HepG2 (cell line): Measurements from ENCODE around the gene WDR86. TPM values are rescaled to one million over a fixed set of nuclear protein-coding genes. Genes with fewer than 3 reads are reported as not detected.

Source experiments
- ATAC-seq: fragments of 200-7000 bp; cut with Tn5 transposase; 3 replicates; pipeline ENCODE4 v1.9.1; 2020; ENCODE audit warnings: mild to moderate bottlenecking, moderate library complexity
- BruUV-seq: library from RNA; stranded (reverse); fragments of 400-500 nt; replicated peaks from 2 replicates; lab custom pipeline; 2021; lab: Mats Ljungman, UMichigan
- CTCF ChIA-PET: fragments of 300-600 bp; formaldehyde crosslinking; extraction: SDS; loops from one replicate; lab custom pipeline; 2021; ENCODE audit warnings: low total read pairs, inconsistent platforms, low intra/inter-chr PET ratio; lab: Yijun Ruan, JAX
- POLR2A ChIA-PET: fragments of 350-600 bp; sonication (Branson Sonifier 250); formaldehyde crosslinking; loops from one replicate; lab custom pipeline; 2020; ENCODE audit warnings: antibody characterized with exemption, inconsistent platforms; lab: Yijun Ruan, JAX
- DNase-seq: peaks from one replicate; pipeline ENCODE4 v3.0.0-alpha.2; 2015; ENCODE audit warnings: low spot score
- FAIRE-seq: peaks from 3 replicates; lab custom pipeline; 2011; peaks lifted over from hg19 to GRCh38; lab: Jason Lieb, UNC
- H2AFZ ChIP-seq: one replicate; pipeline ENCODE4 v1.6.1; 2011; ENCODE audit warnings: low read length, inconsistent platforms
- H3K27ac ChIP-seq: fragments of 300-600 bp; 3 replicates; pipeline ENCODE4 v1.8.0; 2011; ENCODE audit warnings: mixed run types, mild to moderate bottlenecking, mixed read lengths, low read length, inconsistent platforms; ENCODE audit not compliant: insufficient read depth; ENCODE audit errors: extremely low read length
- H3K27me3 ChIP-seq, 2 experiments: fragments of 200-600 bp in 1 of 2; 2 replicates in 1 of 2; 3 replicates in 1 of 2; pipeline versions ENCODE4 v1.6.0 to v1.8.0; 2011; ENCODE audit warnings: low read length in 2 of 2, mild to moderate bottlenecking in 2 of 2, moderate library complexity in 2 of 2, inconsistent platforms in 1 of 2; ENCODE audit not compliant: insufficient read depth in 2 of 2, control insufficient read depth in 1 of 2
- H3K36me3 ChIP-seq, 2 experiments: fragments of 200-600 bp in 1 of 2; replicated peaks in 1 of 2; 2 replicates in 1 of 2; 3 replicates in 1 of 2; pipeline versions ENCODE4 v1.5.1 to v1.8.0; 2011; ENCODE audit warnings: low read length in 2 of 2, inconsistent platforms in 1 of 2; ENCODE audit not compliant: insufficient read depth in 2 of 2, control insufficient read depth in 1 of 2
- H3K4me1 ChIP-seq: 2 replicates; pipeline ENCODE4 v1.5.1; 2012; ENCODE audit warnings: low read length, inconsistent platforms; ENCODE audit not compliant: insufficient read depth
- H3K4me2 ChIP-seq: 2 replicates; pipeline ENCODE4 v1.6.0; 2011; ENCODE audit warnings: low read depth, low read length, inconsistent platforms
- H3K4me3 ChIP-seq, 3 experiments: fragments of 200-600 bp in 1 of 3; sonication (generic), shearing (Covaris generic) in 1 of 3; replicated peaks in 1 of 3; 2 replicates each; pipeline ENCODE4 v1.5.1; 2011 to 2016; ENCODE audit warnings: low read length in 3 of 3, inconsistent platforms in 2 of 3, low read depth in 2 of 3, mild to moderate bottlenecking in 2 of 3, control low read depth in 1 of 3, mixed read lengths in 1 of 3; ENCODE audit not compliant: insufficient read depth in 1 of 3
- H3K79me2 ChIP-seq: one replicate; pipeline ENCODE4 v1.6.1; 2011; ENCODE audit warnings: low read length, inconsistent platforms; ENCODE audit not compliant: insufficient read depth
- H3K9ac ChIP-seq: 2 replicates; pipeline ENCODE4 v1.6.0; 2011; ENCODE audit warnings: mild to moderate bottlenecking, low read depth, low read length, inconsistent platforms; ENCODE audit not compliant: insufficient read depth
- H3K9me3 ChIP-seq: 2 replicates; pipeline ENCODE4 v1.5.1; 2012; ENCODE audit warnings: mild to moderate bottlenecking, low read length
- H4K20me1 ChIP-seq: 2 replicates; pipeline ENCODE4 v1.6.0; 2011; ENCODE audit warnings: inconsistent platforms, mild to moderate bottlenecking, low read length, moderate library complexity; ENCODE audit not compliant: insufficient read depth
- CENPT ChIP-seq: sonication (generic); formaldehyde crosslinking; IDR thresholded peaks from 2 replicates; pipeline ENCODE4 v1.8.0; 2022; ENCODE audit warnings: low read depth, mild to moderate bottlenecking, moderate library complexity, missing genetic modification reagents
- HNRNPL ChIP-seq: fragments of 200-400 bp; formaldehyde crosslinking; IDR thresholded peaks from 2 replicates; pipeline ENCODE4 v1.6.1; 2017; ENCODE audit warnings: mild to moderate bottlenecking, low read depth, low read length
- NAIF1 ChIP-seq: sonication (generic); formaldehyde crosslinking; IDR thresholded peaks from 2 replicates; pipeline ENCODE4 v1.5.0; 2020; ENCODE audit warnings: mild to moderate bottlenecking, missing genetic modification reagents, borderline replicate concordance
- RELA ChIP-seq: sonication (generic); formaldehyde crosslinking; IDR thresholded peaks from 2 replicates; pipeline ENCODE4 v1.4.0; 2020; ENCODE audit warnings: missing genetic modification reagents
- RFX3 ChIP-seq: IDR thresholded peaks from 2 replicates; pipeline ENCODE4 v1.6.1; 2016; ENCODE audit warnings: missing biosample characterization, missing genetic modification reagents
- SUZ12 ChIP-seq: fragments of 150-350 bp; IDR thresholded peaks from 2 replicates; pipeline ENCODE4 v1.6.1; 2014; ENCODE audit warnings: low read depth, low read length
- TOPORS ChIP-seq: sonication (generic); formaldehyde crosslinking; IDR thresholded peaks from 2 replicates; pipeline ENCODE4 v1.8.0; 2023; ENCODE audit warnings: mild to moderate bottlenecking, missing genetic modification reagents
- YEATS4 ChIP-seq: sonication (generic); formaldehyde crosslinking; IDR thresholded peaks from 2 replicates; pipeline ENCODE4 v1.4.0; 2020; ENCODE audit warnings: missing genetic modification reagents, borderline replicate concordance
- ZFP36 ChIP-seq: fragments of 150-350 bp; IDR thresholded peaks from 2 replicates; pipeline ENCODE4 v1.6.1; 2018; ENCODE audit warnings: borderline replicate concordance, low read length, low read depth; ENCODE audit not compliant: partially characterized antibody
- ZNF33A ChIP-seq: sonication (generic); formaldehyde crosslinking; IDR thresholded peaks from 2 replicates; pipeline ENCODE4 v1.5.1; 2020; ENCODE audit warnings: missing genetic modification reagents, mild to moderate bottlenecking, moderate library complexity, borderline replicate concordance
- ZNF451 ChIP-seq: sonication (generic); formaldehyde crosslinking; IDR thresholded peaks from 2 replicates; pipeline ENCODE4 v1.5.0; 2020; ENCODE audit warnings: mild to moderate bottlenecking, missing genetic modification reagents
- ZNF550 ChIP-seq: sonication (generic); formaldehyde crosslinking; IDR thresholded peaks from 2 replicates; pipeline ENCODE4 v1.4.0; 2020; ENCODE audit warnings: mild to moderate bottlenecking, missing genetic modification reagents, borderline replicate concordance
- ZNF629 ChIP-seq: sonication (generic); formaldehyde crosslinking; conservative IDR thresholded peaks from 2 replicates; pipeline ENCODE4 v1.5.0; 2020; ENCODE audit warnings: missing genetic modification reagents
- ZNF782 ChIP-seq: sonication (generic); formaldehyde crosslinking; IDR thresholded peaks from 2 replicates; pipeline ENCODE4 v1.4.0; 2020; ENCODE audit warnings: missing genetic modification reagents, mild to moderate bottlenecking, borderline replicate concordance
- WGBS: methylation state at CpG from one replicate; pipeline ENCODE4 v1.1.6; 2017; ENCODE audit warnings: low lambda C conversion rate; 5-methylcytosine and 5-hydroxymethylcytosine counted together
- in situ Hi-C: cut with HindIII; loops from 2 replicates; pipeline ENCODE4 v1.10.0; 2017; ENCODE audit warnings: low pct_unique_long_range_greater_than_20kb; ENCODE audit not compliant: extremely low pct_ligation_motif_present
- intact Hi-C: fragments of 100-400 bp; cut with micrococcal nuclease; formaldehyde crosslinking; loops from one replicate; pipeline ENCODE4 v1.10.0; 2022; ENCODE audit not compliant: unreplicated experiment
- polyA plus RNA-seq, 8 experiments: library from polyadenylated mRNA; depleted of rRNA in 3 of 8; stranded (reverse) in 7 of 8; unstranded in 1 of 8; fragments of >200 nt; fragmentation: Illumina TruSeq in 4 of 8; extraction: Trizol in 4 of 8; gene quantifications; 2 replicates each; pipeline versions ENCODE4 v1.2.1 to v1.2.3, GENCODE V29; 2011 to 2016; ENCODE audit warnings: low read depth in 4 of 8, missing spikeins in 1 of 8, mixed read lengths in 1 of 8; ENCODE audit not compliant: insufficient read depth in 1 of 8
- total RNA-seq, 5 experiments: library from RNA; depleted of rRNA; stranded (reverse); fragments of >200 nt; fragmentation: Illumina TruSeq; extraction: Trizol; gene quantifications; 2 replicates each; pipeline ENCODE4 v1.2.3, GENCODE V29; 2016; ENCODE audit warnings: low read depth in 1 of 5
- TF ChIP-seq, protein P1 (sequence below): IDR thresholded peaks from 2 replicates; pipeline ENCODE4 v1.6.1; 2016; ENCODE audit warnings: low read depth, borderline replicate concordance
- TF ChIP-seq, protein P2 (sequence below): sonication (generic); formaldehyde crosslinking; IDR thresholded peaks from 2 replicates; pipeline ENCODE4 v1.5.0; 2020; ENCODE audit warnings: missing genetic modification reagents
- TF ChIP-seq, protein P3 (sequence below): sonication (generic); formaldehyde crosslinking; IDR thresholded peaks from 2 replicates; pipeline ENCODE4 v1.8.0; 2022; ENCODE audit warnings: missing genetic modification reagents, mild to moderate bottlenecking, moderate library complexity, borderline replicate concordance

Gene WDR86
- total and polyA plus RNA-seq, 2 of the 13 experiments (the other 11 are each of a cell fraction or from before 2014, with no cell fraction given) = 0.11 to 2.9 TPM

DNA sequence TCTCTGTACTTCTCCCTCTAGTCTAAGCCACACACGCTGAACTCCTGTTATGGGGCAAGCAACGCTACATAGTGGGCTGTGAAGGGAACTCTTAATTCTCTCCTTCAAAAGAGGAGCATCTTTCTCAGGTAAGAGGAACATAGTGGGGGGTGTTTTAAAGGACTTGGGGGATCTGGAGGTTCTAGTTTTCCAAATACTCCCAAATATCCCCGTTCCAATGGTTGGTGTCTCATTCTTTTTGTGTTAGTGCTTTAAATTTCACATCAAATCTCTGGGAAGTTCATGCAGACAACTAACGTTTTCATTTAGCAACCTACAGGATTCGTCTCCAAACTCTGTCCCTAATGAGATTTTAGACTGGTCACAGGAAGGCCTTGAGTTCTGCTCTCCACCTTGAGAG is 12.4 kb upstream of the WDR86 start:
- no peaks in the 10 kb centered on the region; the same call in 1 of the 2 replicates for H3K9me3 ChIP-seq
- no peaks in the 10 kb centered on the region for H3K79me2 ChIP-seq
- no peak for FAIRE-seq
- no peak for ATAC-seq
- no peak overlapping the region for H3K4me3 ChIP-seq
- peaks cover 2% of the 10 kb centered on the region; the same call in 1 of the 2 replicates for H4K20me1 ChIP-seq
- intact Hi-C loops (no loop called here), in situ Hi-C loops (no loop called here)
- no peak overlapping the region for H2AFZ ChIP-seq
- no peak overlapping the region for H3K9ac ChIP-seq
- ChIA-PET CTCF (no interaction called here), POLR2A (no interaction called here)
- WGBS = 9% methylated on average over 5 of the region's 5 CpGs
- H3K4me2 ChIP-seq = no peak overlapping the region
- no peaks in the 10 kb centered on the region for H3K36me3 ChIP-seq
- no peak overlapping the region for H3K27ac ChIP-seq
- peaks cover 6 to 18% of the 10 kb centered on the region in 2 experiments; a peak in 4 of 5 replicates for H3K27me3 ChIP-seq
- H3K4me1 ChIP-seq = no peaks in the 10 kb centered on the region; the same call in 1 of the 2 replicates
- TF ChIP-seq ZFP36 = no peak
- no peak for TF ChIP-seq ZNF33A (CRISPR knock-in tag)
- TF ChIP-seq HNRNPL = no peak
- no peak for TF ChIP-seq YEATS4 (CRISPR knock-in tag)
- no peak for TF ChIP-seq RFX3 (CRISPR knock-in tag)
- TF ChIP-seq ZNF451 (CRISPR knock-in tag) = no peak
- no peak for TF ChIP-seq NAIF1 (CRISPR knock-in tag)
- no peak for TF ChIP-seq TOPORS
- TF ChIP-seq RELA (CRISPR knock-in tag) = no peak
- TF ChIP-seq, protein P1, sequence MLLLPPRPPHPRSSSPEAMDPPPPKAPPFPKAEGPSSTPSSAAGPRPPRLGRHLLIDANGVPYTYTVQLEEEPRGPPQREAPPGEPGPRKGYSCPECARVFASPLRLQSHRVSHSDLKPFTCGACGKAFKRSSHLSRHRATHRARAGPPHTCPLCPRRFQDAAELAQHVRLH (CRISPR knock-in tag) = no peak
- TF ChIP-seq, protein P2, sequence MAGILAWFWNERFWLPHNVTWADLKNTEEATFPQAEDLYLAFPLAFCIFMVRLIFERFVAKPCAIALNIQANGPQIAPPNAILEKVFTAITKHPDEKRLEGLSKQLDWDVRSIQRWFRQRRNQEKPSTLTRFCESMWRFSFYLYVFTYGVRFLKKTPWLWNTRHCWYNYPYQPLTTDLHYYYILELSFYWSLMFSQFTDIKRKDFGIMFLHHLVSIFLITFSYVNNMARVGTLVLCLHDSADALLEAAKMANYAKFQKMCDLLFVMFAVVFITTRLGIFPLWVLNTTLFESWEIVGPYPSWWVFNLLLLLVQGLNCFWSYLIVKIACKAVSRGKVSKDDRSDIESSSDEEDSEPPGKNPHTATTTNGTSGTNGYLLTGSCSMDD (CRISPR knock-in tag) = no peak
- no peak for TF ChIP-seq ZNF629 (CRISPR knock-in tag)
- TF ChIP-seq ZNF782 (CRISPR knock-in tag) = no peak
- TF ChIP-seq, protein P3, sequence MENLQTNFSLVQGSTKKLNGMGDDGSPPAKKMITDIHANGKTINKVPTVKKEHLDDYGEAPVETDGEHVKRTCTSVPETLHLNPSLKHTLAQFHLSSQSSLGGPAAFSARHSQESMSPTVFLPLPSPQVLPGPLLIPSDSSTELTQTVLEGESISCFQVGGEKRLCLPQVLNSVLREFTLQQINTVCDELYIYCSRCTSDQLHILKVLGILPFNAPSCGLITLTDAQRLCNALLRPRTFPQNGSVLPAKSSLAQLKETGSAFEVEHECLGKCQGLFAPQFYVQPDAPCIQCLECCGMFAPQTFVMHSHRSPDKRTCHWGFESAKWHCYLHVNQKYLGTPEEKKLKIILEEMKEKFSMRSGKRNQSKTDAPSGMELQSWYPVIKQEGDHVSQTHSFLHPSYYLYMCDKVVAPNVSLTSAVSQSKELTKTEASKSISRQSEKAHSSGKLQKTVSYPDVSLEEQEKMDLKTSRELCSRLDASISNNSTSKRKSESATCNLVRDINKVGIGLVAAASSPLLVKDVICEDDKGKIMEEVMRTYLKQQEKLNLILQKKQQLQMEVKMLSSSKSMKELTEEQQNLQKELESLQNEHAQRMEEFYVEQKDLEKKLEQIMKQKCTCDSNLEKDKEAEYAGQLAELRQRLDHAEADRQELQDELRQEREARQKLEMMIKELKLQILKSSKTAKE (CRISPR knock-in tag) = no peak
- TF ChIP-seq CENPT = no peak
- TF ChIP-seq ZNF550 (CRISPR knock-in tag) = no peak
- no peak for TF ChIP-seq SUZ12
- BruUV-seq = no TSS peak
- DNase-seq = no peak
